AG20443 (cell line): ENCODE results near the gene OTUB2.
A peak's percentile ranks its signal among the peaks of the same experiment; 100 is the strongest.

Experiments used
- DNase-seq: peaks from one replicate; pipeline ENCODE4 v3.0.0; 2012; ENCODE audit warnings: low spot score, mixed read lengths

Gene OTUB2

GRCh38 chr14:94041551-94042346 is 15.6 kb downstream of the OTUB2 start:
- DNase-seq, result peak; percentile 91

- DNase-seq, result peak; percentile 29
These were observed 16.4 kb downstream of the OTUB2 start for GRCh38 chr14:94042433-94043091.

GRCh38 chr14:94043111-94043755 is 17.1 kb downstream of the OTUB2 start:
- DNase-seq, result peak; percentile 30

- DNase-seq, result no peak
These were observed 17.8 kb downstream of the OTUB2 start for GRCh38 chr14:94043756-94044475.

- no peak for DNase-seq
These were observed 18.4 kb downstream of the OTUB2 start for GRCh38 chr14:94044476-94045091.

- no peak for DNase-seq
These were observed 19.0 kb downstream of the OTUB2 start for GRCh38 chr14:94045101-94045500.

- DNase-seq, result no peak
These were observed 19.6 kb downstream of the OTUB2 start for GRCh38 chr14:94045563-94046345.

GRCh38 chr14:94046696-94047250 is 20.6 kb downstream of the OTUB2 start:
- no peak for DNase-seq

- no peak for DNase-seq
These were observed 21.4 kb downstream of the OTUB2 start for GRCh38 chr14:94047581-94047980.

GRCh38 chr14:94048691-94049624 is 22.8 kb downstream of the OTUB2 start:
- DNase-seq, result no peak

- no peak for DNase-seq
These were observed 23.5 kb downstream of the OTUB2 start for GRCh38 chr14:94049625-94050023.

GRCh38 chr14:94050231-94050880 is 24.2 kb downstream of the OTUB2 start:
- DNase-seq, result no peak

- peak; percentile 34 for DNase-seq
These were observed 25.0 kb downstream of the OTUB2 start for GRCh38 chr14:94051115-94051514.

- DNase-seq, result no peak
These were observed 25.6 kb downstream of the OTUB2 start for GRCh38 chr14:94051779-94052178.

GRCh38 chr14:94052199-94052598 is 26.1 kb downstream of the OTUB2 start:
- no peak for DNase-seq

GRCh38 chr14:94052662-94053061 is 26.5 kb downstream of the OTUB2 start:
- no peak for DNase-seq

- DNase-seq, result no peak
These were observed 28.3 kb downstream of the OTUB2 start for GRCh38 chr14:94054401-94054800.

- DNase-seq, result no peak
These were observed 28.8 kb downstream of the OTUB2 start for GRCh38 chr14:94054936-94055335.
